DOHH2 (cell line): ENCODE data around the gene CREB5.

Experiments
- H3F3A ChIP-seq: fragments of 200-600 bp; sonication (generic), shearing (Covaris generic); 2 replicates; pipeline ENCODE4 v1.6.0; 2016; ENCODE audit warnings: antibody characterized with exemption, mild to moderate bottlenecking; ENCODE audit not compliant: control insufficient read depth, insufficient read depth
- H3K27ac ChIP-seq: fragments of 200-600 bp; sonication (generic); 2 replicates; pipeline ENCODE4 v1.5.1; 2014; ENCODE audit warnings: low read depth, mild to moderate bottlenecking, low read length, moderate library complexity
- H3K27me3 ChIP-seq: fragments of 200-600 bp; sonication (generic); 2 replicates; pipeline ENCODE4 v1.6.1; 2014; ENCODE audit warnings: mild to moderate bottlenecking, low read length, mixed read lengths; ENCODE audit not compliant: control insufficient read depth
- H3K36me3 ChIP-seq: fragments of 200-600 bp; sonication (generic); 2 replicates; pipeline ENCODE4 v1.6.1; 2014; ENCODE audit warnings: mild to moderate bottlenecking, low read length, moderate library complexity, mixed read lengths; ENCODE audit not compliant: control insufficient read depth
- H3K4me1 ChIP-seq: fragments of 200-600 bp; sonication (generic); 2 replicates; pipeline ENCODE4 v1.6.1; 2014; ENCODE audit warnings: mild to moderate bottlenecking, low read length, mixed read lengths; ENCODE audit not compliant: control insufficient read depth
- H3K4me2 ChIP-seq: fragments of 200-600 bp; sonication (generic); 2 replicates; pipeline ENCODE4 v1.6.0; 2014; ENCODE audit warnings: mild to moderate bottlenecking, low read length, moderate library complexity
- H3K4me3 ChIP-seq: fragments of 200-600 bp; sonication (generic); 2 replicates; pipeline ENCODE4 v1.5.1; 2014; ENCODE audit warnings: mild to moderate bottlenecking, low read length, mixed read lengths
- H3K79me2 ChIP-seq: fragments of 200-600 bp; sonication (generic); 2 replicates; pipeline ENCODE4 v1.6.1; 2014; ENCODE audit warnings: mild to moderate bottlenecking, low read length, mixed read lengths; ENCODE audit not compliant: control insufficient read depth
- H3K9me2 ChIP-seq: fragments of 200-600 bp; sonication (generic); replicated peaks from 2 replicates; pipeline ENCODE4 v1.6.1; 2014; ENCODE audit warnings: mild to moderate bottlenecking, low read length, mixed read lengths; ENCODE audit not compliant: control insufficient read depth
- H3K9me3 ChIP-seq: fragments of 200-600 bp; sonication (generic); 2 replicates; pipeline ENCODE4 v1.6.1; 2014; ENCODE audit warnings: antibody characterized with exemption, low read length, mixed read lengths; ENCODE audit not compliant: control insufficient read depth, insufficient read depth
- H4K20me1 ChIP-seq: fragments of 200-600 bp; sonication (generic); 2 replicates; pipeline ENCODE4 v1.6.0; 2014; ENCODE audit warnings: low read depth, mild to moderate bottlenecking, antibody characterized with exemption, low read length, moderate library complexity; ENCODE audit not compliant: control insufficient read depth, insufficient read depth
- EZH2phosphoT487 ChIP-seq: fragments of 200-600 bp; sonication (generic); IDR thresholded peaks from 2 replicates; pipeline ENCODE4 v1.6.1; 2017; ENCODE audit warnings: borderline replicate concordance, mild to moderate bottlenecking, antibody characterized with exemption, low read length, moderate library complexity, mixed read lengths
- TF ChIP-seq, protein P1 (sequence below): fragments of 200-600 bp; sonication (generic); IDR thresholded peaks from one replicate; pipeline ENCODE4 v1.5.1; 2014; ENCODE audit warnings: antibody characterized with exemption, mild to moderate bottlenecking, low read depth, low read length; ENCODE audit not compliant: poor library complexity, severe bottlenecking

The CREB5 gene

DNA sequence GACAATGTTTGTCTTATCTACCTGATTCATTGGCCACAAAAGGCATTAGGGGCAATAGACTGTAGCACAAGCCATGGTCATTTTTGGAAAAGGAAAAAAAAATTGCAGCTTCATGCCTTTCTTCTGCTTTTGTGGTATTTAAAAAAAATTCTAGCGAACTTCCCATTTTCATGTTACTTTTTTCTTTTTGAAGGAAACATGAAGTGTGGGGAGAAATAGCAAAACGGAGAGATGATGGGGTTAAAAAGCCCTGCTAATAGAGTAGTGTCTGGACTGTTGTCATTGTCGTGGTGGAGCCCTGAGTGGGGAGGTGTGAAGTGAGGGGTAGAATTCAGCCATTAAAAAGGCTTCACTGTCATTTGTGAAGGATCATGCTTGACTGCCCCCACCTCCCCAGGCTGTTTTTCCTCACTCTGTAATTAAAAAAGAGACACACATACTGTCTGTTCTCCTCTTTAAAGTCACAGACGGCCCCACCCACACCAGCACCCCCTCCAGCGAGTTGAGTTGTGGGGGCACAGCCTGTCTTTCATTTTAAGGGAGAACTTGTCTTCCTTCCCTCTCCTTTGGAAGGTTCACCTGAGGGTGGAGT, 272.4 kb downstream of the CREB5 start:
- Histone ChIP-seq H3K79me2 (no peaks in the 10 kb centered on the region), H4K20me1 (0 out of 2 replicates have a peak, but pooled peaks cover 5% of the 10 kb centered on the region), H3K4me1 (peaks cover 34% of the 10 kb centered on the region), H3K4me3 (peak overlapping the region; percentile 40), H3F3A (no peaks in the 10 kb centered on the region), H3K27ac (no peak overlapping the region), H3K9me3 (no peaks in the 10 kb centered on the region), H3K9me2 (no peaks in the 10 kb centered on the region), H3K27me3 (peaks cover 10% of the 10 kb centered on the region), H3K4me2 (peak overlapping the region; percentile 58), H3K36me3 (no peaks in the 10 kb centered on the region)
- TF ChIP-seq EZH2phosphoT487, result no peak
- TF ChIP-seq, protein P1, sequence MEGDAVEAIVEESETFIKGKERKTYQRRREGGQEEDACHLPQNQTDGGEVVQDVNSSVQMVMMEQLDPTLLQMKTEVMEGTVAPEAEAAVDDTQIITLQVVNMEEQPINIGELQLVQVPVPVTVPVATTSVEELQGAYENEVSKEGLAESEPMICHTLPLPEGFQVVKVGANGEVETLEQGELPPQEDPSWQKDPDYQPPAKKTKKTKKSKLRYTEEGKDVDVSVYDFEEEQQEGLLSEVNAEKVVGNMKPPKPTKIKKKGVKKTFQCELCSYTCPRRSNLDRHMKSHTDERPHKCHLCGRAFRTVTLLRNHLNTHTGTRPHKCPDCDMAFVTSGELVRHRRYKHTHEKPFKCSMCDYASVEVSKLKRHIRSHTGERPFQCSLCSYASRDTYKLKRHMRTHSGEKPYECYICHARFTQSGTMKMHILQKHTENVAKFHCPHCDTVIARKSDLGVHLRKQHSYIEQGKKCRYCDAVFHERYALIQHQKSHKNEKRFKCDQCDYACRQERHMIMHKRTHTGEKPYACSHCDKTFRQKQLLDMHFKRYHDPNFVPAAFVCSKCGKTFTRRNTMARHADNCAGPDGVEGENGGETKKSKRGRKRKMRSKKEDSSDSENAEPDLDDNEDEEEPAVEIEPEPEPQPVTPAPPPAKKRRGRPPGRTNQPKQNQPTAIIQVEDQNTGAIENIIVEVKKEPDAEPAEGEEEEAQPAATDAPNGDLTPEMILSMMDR, result no peak

DNA sequence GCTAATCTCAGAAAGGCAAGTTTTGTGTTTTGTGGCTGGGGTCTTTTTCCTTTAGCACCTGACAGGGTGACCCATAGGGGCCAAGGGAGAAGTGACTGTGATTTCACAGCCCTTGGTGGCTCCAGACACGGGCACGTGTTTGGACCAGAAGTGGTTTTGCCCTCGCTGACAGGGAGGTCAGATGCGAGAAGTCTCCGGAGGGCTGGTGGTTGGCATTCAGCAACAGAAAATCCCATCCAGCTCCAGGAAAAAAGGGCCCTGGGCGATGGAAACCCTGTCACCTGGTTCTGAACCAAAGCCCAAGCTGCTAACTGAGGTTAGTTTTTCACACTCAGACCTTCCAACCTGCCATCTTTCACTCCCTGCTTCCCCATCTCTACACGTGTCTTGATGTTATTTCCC, 272.9 kb downstream of the CREB5 start:
- Histone ChIP-seq H3K4me2 (peak overlapping the region; percentile 58), H3K9me3 (no peaks in the 10 kb centered on the region)

DNA sequence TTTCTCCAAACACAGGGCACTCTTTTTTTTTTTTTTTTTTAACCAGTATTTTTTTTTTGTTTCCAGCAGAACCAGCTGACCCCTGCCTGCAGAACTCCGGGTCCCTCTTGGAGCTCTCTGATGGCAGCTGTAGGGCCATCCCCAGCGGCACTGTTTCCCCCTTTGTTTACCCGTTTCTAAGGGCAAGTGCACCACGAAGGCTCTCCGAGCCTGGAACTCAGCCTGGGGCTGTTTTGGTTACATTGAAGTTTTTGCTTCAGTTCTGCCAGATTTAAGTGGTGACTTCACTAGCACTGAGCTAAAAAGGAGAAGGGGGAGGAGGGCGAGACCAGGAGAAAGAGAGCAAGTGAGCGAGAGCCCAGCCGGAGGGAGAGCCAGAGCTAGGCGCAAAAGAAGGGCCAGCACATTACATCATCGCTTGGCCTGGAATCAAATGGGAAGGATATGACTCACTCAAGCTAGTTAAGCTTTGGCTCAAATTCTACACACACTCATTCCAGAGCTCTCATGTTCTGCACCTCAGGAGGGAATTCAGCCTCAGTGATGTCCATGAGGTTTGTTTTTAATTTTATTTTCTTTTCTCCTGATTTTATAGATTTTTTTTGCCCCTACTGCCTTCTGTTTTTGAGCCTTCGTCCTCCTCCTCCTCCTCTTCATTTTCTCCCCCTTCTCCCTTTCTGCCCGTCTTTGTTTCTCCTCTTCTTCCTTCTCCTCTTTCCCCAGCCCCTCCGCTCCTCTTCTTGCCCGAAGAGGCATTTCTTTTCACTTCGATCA, 273.5 kb downstream of the CREB5 start:
- Histone ChIP-seq H3K79me2 (no peaks in the 10 kb centered on the region), H3K4me1 (peaks cover 34% of the 10 kb centered on the region), H3K36me3 (no peaks in the 10 kb centered on the region), H4K20me1 (0 out of 2 replicates have a peak, but pooled peaks cover 5% of the 10 kb centered on the region), H3F3A (no peaks in the 10 kb centered on the region), H3K27ac (no peak overlapping the region), H3K9me3 (no peaks in the 10 kb centered on the region), H3K9me2 (no peaks in the 10 kb centered on the region), H3K4me2 (peak overlapping the region; percentile 58), H3K27me3 (peaks cover 10% of the 10 kb centered on the region), H3K4me3 (no peak overlapping the region)
- TF ChIP-seq, protein P1, result no peak
- TF ChIP-seq EZH2phosphoT487, result no peak

More for the DNA sequence above, 272.9 kb downstream of the CREB5 start:
- Histone ChIP-seq H4K20me1 (0 out of 2 replicates have a peak, but pooled peaks cover 5% of the 10 kb centered on the region), H3K9me2 (no peaks in the 10 kb centered on the region), H3K4me3 (peak overlapping the region; percentile 40), H3F3A (no peaks in the 10 kb centered on the region), H3K36me3 (no peaks in the 10 kb centered on the region), H3K4me1 (peaks cover 34% of the 10 kb centered on the region), H3K27ac (no peak overlapping the region), H3K79me2 (no peaks in the 10 kb centered on the region), H3K27me3 (peaks cover 10% of the 10 kb centered on the region)
- TF ChIP-seq, protein P1, result no peak
- TF ChIP-seq EZH2phosphoT487, result no peak
